Endothelial cell of umbilical vein (primary cell): ENCODE measurements around the gene FAM168A. TPM values are rescaled to one million over a fixed set of nuclear protein-coding genes. Genes with fewer than 3 reads are reported as not detected.

ENCODE experiments used
- BruUV-seq: library from RNA; stranded (reverse); fragments of 400-500 nt; replicated peaks from 2 replicates; lab custom pipeline; 2021; lab: Mats Ljungman, UMichigan
- CTCF ChIA-PET: fragments of 300-600, 350-600 bp; sonication (Branson Sonifier 250); formaldehyde crosslinking; loops from one replicate; lab custom pipeline; 2021; ENCODE audit warnings: antibody characterized with exemption, inconsistent platforms; lab: Charles Lee
- POLR2A ChIA-PET: fragments of 300-600, 350-600 bp; sonication (Branson Sonifier 250); formaldehyde crosslinking; loops from one replicate; lab custom pipeline; 2021; ENCODE audit warnings: antibody characterized with exemption, inconsistent platforms; lab: Charles Lee
- DNase-seq: peaks from one replicate; pipeline ENCODE4 v3.0.0-alpha.2; 2011; ENCODE audit warnings: low read depth, low spot score
- FAIRE-seq: peaks from 2 replicates; lab custom pipeline; 2011; peaks lifted over from hg19 to GRCh38; lab: Jason Lieb, UNC
- H2AFZ ChIP-seq: 2 replicates; pipeline ENCODE4 v1.6.0; 2012; ENCODE audit warnings: low read depth, low read length, control low read depth, inconsistent platforms
- H3K27ac ChIP-seq: 2 replicates; pipeline ENCODE4 v1.5.1; 2011; ENCODE audit warnings: low read depth, mild to moderate bottlenecking, control low read depth, low read length, moderate library complexity; ENCODE audit not compliant: insufficient read depth
- H3K27me3 ChIP-seq, 2 experiments: 2 replicates each; pipeline versions ENCODE4 v1.6.0 to v1.6.1; 2011; ENCODE audit warnings: low read length in 2 of 2, mixed read lengths in 1 of 2; ENCODE audit not compliant: control insufficient read depth in 2 of 2, insufficient read depth in 2 of 2
- H3K36me3 ChIP-seq, 2 experiments: 2 replicates in 1 of 2; 3 replicates in 1 of 2; pipeline ENCODE4 v1.5.1; 2011; ENCODE audit warnings: low read length in 2 of 2, mild to moderate bottlenecking in 1 of 2, moderate library complexity in 1 of 2; ENCODE audit not compliant: control insufficient read depth in 2 of 2, insufficient read depth in 2 of 2; ENCODE audit errors: extremely low read depth in 1 of 2
- H3K4me1 ChIP-seq: 3 replicates; pipeline ENCODE4 v1.5.1; 2011; ENCODE audit warnings: mild to moderate bottlenecking, low read length; ENCODE audit not compliant: control insufficient read depth, insufficient read depth; ENCODE audit errors: extremely low read depth
- H3K4me2 ChIP-seq: 2 replicates; pipeline ENCODE4 v1.6.1; 2011; ENCODE audit warnings: low read length, control low read depth, mixed read lengths; ENCODE audit not compliant: insufficient read depth
- H3K4me3 ChIP-seq, 3 experiments: fragments of 200-600 bp in 1 of 3; sonication (generic), shearing (Covaris generic) in 1 of 3; replicated peaks in 1 of 3; 2 replicates each; pipeline ENCODE4 v1.5.1; 2011 to 2016; ENCODE audit warnings: control low read depth in 3 of 3, low read length in 3 of 3, mild to moderate bottlenecking in 2 of 3, inconsistent platforms in 1 of 3, low read depth in 1 of 3, moderate library complexity in 1 of 3; ENCODE audit not compliant: insufficient read depth in 1 of 3
- H3K79me2 ChIP-seq: 2 replicates; pipeline ENCODE4 v1.6.0; 2012; ENCODE audit warnings: low read length, inconsistent platforms; ENCODE audit not compliant: control insufficient read depth, insufficient read depth
- H3K9ac ChIP-seq: replicated peaks from 2 replicates; pipeline ENCODE3; 2011; ENCODE audit warnings: low read length, control low read depth; ENCODE audit not compliant: insufficient read depth; ENCODE audit errors: extremely low read depth
- H3K9me1 ChIP-seq: replicated peaks from 3 replicates; pipeline ENCODE4 v1.6.0; 2011; ENCODE audit warnings: mild to moderate bottlenecking, low read length; ENCODE audit not compliant: control insufficient read depth, insufficient read depth; ENCODE audit errors: extremely low read depth
- H3K9me3 ChIP-seq: replicated peaks from 2 replicates; pipeline ENCODE4 v1.5.1; 2012; ENCODE audit warnings: low read length, inconsistent platforms; ENCODE audit not compliant: control insufficient read depth, insufficient read depth
- H4K20me1 ChIP-seq: replicated peaks from 2 replicates; pipeline ENCODE3; 2011; ENCODE audit warnings: mild to moderate bottlenecking, low read length; ENCODE audit not compliant: control insufficient read depth, insufficient read depth; ENCODE audit errors: extremely low read depth
- CTCF ChIP-seq, 2 donors: IDR thresholded peaks; 1 replicate in 1 of 2; 2 replicates in 1 of 2; pipeline ENCODE4 v1.5.1; 2011; ENCODE audit warnings: low read length in 2 of 2, mild to moderate bottlenecking in 2 of 2, moderate library complexity in 2 of 2, control low read depth in 1 of 2, inconsistent platforms in 1 of 2, low read depth in 1 of 2; ENCODE audit not compliant: insufficient read depth in 1 of 2; ENCODE audit errors: extremely low read depth in 1 of 2
- EZH2 ChIP-seq: IDR thresholded peaks from 2 replicates; pipeline ENCODE4 v1.6.1; 2012; ENCODE audit warnings: borderline replicate concordance, low read depth, mild to moderate bottlenecking, moderate library complexity, low read length, inconsistent platforms; ENCODE audit not compliant: severe bottlenecking
- FOS ChIP-seq: IDR thresholded peaks from 2 replicates; pipeline ENCODE4 v1.6.1; 2011; ENCODE audit warnings: mild to moderate bottlenecking, low read length, moderate library complexity, borderline replicate concordance; ENCODE audit not compliant: insufficient read depth
- GATA2 ChIP-seq: IDR thresholded peaks from 2 replicates; pipeline ENCODE4 v1.7.0; 2011; ENCODE audit warnings: low read depth, mild to moderate bottlenecking, moderate library complexity, mixed read lengths, low read length; ENCODE audit not compliant: insufficient read length, insufficient read depth
- MYC ChIP-seq: IDR thresholded peaks from one replicate; pipeline ENCODE4 v1.6.1; 2011; ENCODE audit warnings: mild to moderate bottlenecking, low read depth, low read length
- POLR2A ChIP-seq: IDR thresholded peaks from 2 replicates; pipeline ENCODE4 v1.6.1; 2012; ENCODE audit warnings: low read depth, mild to moderate bottlenecking, control low read depth, low read length
- POLR2AphosphoS5 ChIP-seq: IDR thresholded peaks from 2 replicates; pipeline ENCODE4 v1.6.1; 2012; ENCODE audit warnings: low read depth, mild to moderate bottlenecking, control low read depth, low read length, moderate library complexity; ENCODE audit not compliant: insufficient read depth
- dilution Hi-C: fragments of 300-500 bp; cut with MboI; formaldehyde crosslinking; loops from one replicate; pipeline ENCODE4 v1.15.0; 2019; ENCODE audit warnings: low sequenced_read_pairs; ENCODE audit not compliant: extremely low pct_ligation_motif_present
- intact Hi-C: fragments of 100-400 bp; cut with micrococcal nuclease; formaldehyde crosslinking; loops from one replicate; pipeline ENCODE4 v1.10.0; 2022
- polyA plus RNA-seq, 4 experiments: library from polyadenylated mRNA; depleted of rRNA in 3 of 4; stranded (reverse) in 3 of 4; unstranded in 1 of 4; fragments of >200 nt; gene quantifications; 2 replicates each; pipeline versions ENCODE4 v1.2.1 to v1.2.3, GENCODE V29; 2011 to 2012; ENCODE audit warnings: missing spikeins in 1 of 4
- total RNA-seq: library from RNA; stranded (reverse); gene quantifications from 2 replicates; pipeline ENCODE4 v1.2.3, GENCODE V29; 2021

The FAM168A gene
- total and polyA plus RNA-seq, 2 donors (not counting 3 experiments of a cell fraction or from before 2014, with no cell fraction given) = 17.0 to 20.5 TPM

- peaks cover 7% of the 10 kb centered on the region for H3K4me1 ChIP-seq
- no peak overlapping the region for H3K4me3 ChIP-seq
- dilution Hi-C loops (no loop called here), intact Hi-C loops (no loop called here)
- TF ChIP-seq POLR2AphosphoS5 (peak; percentile 20), POLR2A (no peak), GATA2 (no peak), CTCF (IDR thresholded peaks at IDR 0.05; ENCODE audit: extremely low read depth in 1 of 2, insufficient read depth in 1 of 2, low read depth in 1 of 2, low read length in 2 of 2) (no peak), EZH2 (no peak)
- FAIRE-seq (peak; percentile 55), DNase-seq (peak; percentile 33)
- no peaks in the 10 kb centered on the region for H4K20me1 ChIP-seq
- BruUV-seq = no TSS peak
- ChIA-PET CTCF (interaction anchor here (1.0 to 6.4 kb wide), 7 partner anchors 15 to 262 kb away, joined by 3 to 89 read pairs (median 4); no protein-coding TSS in a partner anchor), POLR2A (no interaction called here)
- no peak overlapping the region for H3K9ac ChIP-seq
- no peaks in the 10 kb centered on the region for H3K9me3 ChIP-seq
- no peaks in the 10 kb centered on the region for H3K9me1 ChIP-seq
- no peak overlapping the region for H3K4me2 ChIP-seq
- H2AFZ ChIP-seq = no peak overlapping the region
- no peak overlapping the region for H3K27ac ChIP-seq
- H3K36me3 ChIP-seq = peaks cover 2 to 6% of the 10 kb centered on the region in 2 experiments
- H3K27me3 ChIP-seq = no peaks in the 10 kb centered on the region
- no peaks in the 10 kb centered on the region for H3K79me2 ChIP-seq
These were observed 198.7 kb downstream of the FAM168A start for GRCh38 chr11:73399159-73399590.

DNA sequence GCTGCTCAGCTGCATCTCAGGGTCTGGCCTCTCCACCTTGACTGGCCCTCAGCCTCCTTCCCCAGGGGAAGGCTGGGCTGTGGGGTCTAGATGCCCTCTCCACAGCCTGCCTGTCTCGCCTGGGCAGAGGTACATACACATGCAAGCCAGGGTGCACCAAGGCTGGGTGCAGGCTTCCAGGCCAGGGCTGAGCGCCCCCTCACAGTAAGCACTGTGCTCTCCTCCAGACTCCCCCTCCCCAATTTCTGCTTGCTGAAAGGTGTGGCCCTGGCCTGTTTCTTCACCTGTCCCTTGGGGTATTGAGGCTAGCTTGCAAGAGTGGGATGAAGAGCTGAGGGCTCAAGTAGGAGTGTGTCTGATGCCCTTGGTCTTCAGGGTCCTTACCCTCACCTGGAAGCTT, 199.2 kb downstream of the FAM168A start:
- Histone ChIP-seq H3K4me3 (no peak overlapping the region), H3K27me3 (no peaks in the 10 kb centered on the region), H3K9me3 (no peaks in the 10 kb centered on the region), H2AFZ (no peak overlapping the region), H3K4me1 (peaks cover 7% of the 10 kb centered on the region), H3K4me2 (no peak overlapping the region), H3K79me2 (no peaks in the 10 kb centered on the region), H3K27ac (no peak overlapping the region), H3K9ac (no peak overlapping the region), H4K20me1 (no peaks in the 10 kb centered on the region), H3K9me1 (no peaks in the 10 kb centered on the region), H3K36me3 (peaks cover 2 to 9% of the 10 kb centered on the region in 2 experiments)
- POLR2A ChIA-PET = no interaction called here
- intact Hi-C loops (no loop called here), dilution Hi-C loops (no loop called here)
- no peak for DNase-seq
- peak; percentile 37 for FAIRE-seq
- BruUV-seq = no TSS peak
- TF ChIP-seq FOS (no peak), GATA2 (no peak), MYC (no peak), POLR2AphosphoS5 (no peak)
- CTCF ChIA-PET = interaction anchor here (1.2 to 6.4 kb wide), 5 partner anchors 38 to 262 kb away, joined by 3 to 89 read pairs (median 6); no protein-coding TSS in a partner anchor
